A673 (cell line): ENCODE results near the gene MED15.

Experiments
- EZH2 ChIP-seq: fragments of 200-600 bp; sonication (generic); IDR thresholded peaks from 2 replicates; pipeline ENCODE4 v1.6.1; 2017; ENCODE audit warnings: borderline replicate concordance, low read depth, mild to moderate bottlenecking, mixed read lengths, antibody characterized with exemption, low read length; ENCODE audit not compliant: poor library complexity, severe bottlenecking
- TF ChIP-seq, protein P1 (sequence below): fragments of 300-800, 200-600 bp; sonication (generic); conservative IDR thresholded peaks from 2 replicates; pipeline ENCODE4 v1.5.1; 2017; ENCODE audit warnings: low read depth, mild to moderate bottlenecking, antibody characterized with exemption, low read length, moderate library complexity, mixed read lengths

DNA sequence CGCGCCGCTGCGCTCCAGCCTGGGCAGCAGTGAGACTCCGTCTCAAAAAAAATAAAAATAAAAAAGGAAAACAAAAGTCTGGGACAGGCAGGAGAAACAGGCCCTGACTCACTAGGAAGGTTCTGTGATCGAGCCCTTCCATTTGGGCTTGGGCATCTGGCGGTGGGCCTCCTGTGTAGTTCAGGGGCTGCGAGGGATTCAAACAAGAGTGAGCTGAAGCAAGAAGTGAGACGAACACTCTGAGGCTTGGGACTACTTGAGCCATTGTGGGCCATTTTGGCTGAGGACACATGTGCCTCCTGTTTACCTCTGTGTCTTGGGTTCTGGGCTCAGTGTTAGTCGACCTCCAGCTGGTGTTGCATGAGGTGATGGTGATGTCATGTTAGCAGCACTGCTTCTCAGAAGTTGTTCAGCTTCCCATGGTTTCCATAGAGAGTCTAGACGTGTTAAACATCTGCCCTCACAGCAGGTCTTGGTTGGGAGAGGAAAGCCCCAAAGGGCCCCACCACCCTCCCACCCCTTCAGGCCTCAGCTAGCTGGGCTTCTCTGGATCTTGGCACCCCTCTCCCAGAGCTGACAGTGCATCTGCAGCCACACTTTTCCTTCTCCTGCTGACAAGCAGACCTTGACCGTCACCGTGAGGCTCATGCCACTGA lies 57.8 kb downstream of the MED15 start:
- TF ChIP-seq, protein P1, sequence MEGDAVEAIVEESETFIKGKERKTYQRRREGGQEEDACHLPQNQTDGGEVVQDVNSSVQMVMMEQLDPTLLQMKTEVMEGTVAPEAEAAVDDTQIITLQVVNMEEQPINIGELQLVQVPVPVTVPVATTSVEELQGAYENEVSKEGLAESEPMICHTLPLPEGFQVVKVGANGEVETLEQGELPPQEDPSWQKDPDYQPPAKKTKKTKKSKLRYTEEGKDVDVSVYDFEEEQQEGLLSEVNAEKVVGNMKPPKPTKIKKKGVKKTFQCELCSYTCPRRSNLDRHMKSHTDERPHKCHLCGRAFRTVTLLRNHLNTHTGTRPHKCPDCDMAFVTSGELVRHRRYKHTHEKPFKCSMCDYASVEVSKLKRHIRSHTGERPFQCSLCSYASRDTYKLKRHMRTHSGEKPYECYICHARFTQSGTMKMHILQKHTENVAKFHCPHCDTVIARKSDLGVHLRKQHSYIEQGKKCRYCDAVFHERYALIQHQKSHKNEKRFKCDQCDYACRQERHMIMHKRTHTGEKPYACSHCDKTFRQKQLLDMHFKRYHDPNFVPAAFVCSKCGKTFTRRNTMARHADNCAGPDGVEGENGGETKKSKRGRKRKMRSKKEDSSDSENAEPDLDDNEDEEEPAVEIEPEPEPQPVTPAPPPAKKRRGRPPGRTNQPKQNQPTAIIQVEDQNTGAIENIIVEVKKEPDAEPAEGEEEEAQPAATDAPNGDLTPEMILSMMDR: no peak
- no peak for TF ChIP-seq EZH2
